HepG2 (cell line): ENCODE results near the gene SMTNL1. TPM values are rescaled to one million over a fixed set of nuclear protein-coding genes. Genes with fewer than 3 reads are reported as not detected.

Source experiments
- CAMTA2 ChIP-seq: sonication (generic); formaldehyde crosslinking; IDR thresholded peaks from 2 replicates; pipeline ENCODE4 v1.4.0; 2020; ENCODE audit warnings: mild to moderate bottlenecking, missing genetic modification reagents, borderline replicate concordance
- CBX1 ChIP-seq: IDR thresholded peaks from one replicate; pipeline ENCODE4 v1.6.1; 2016; ENCODE audit warnings: antibody characterized with exemption, low read depth
- CREB3 ChIP-seq: sonication (generic); formaldehyde crosslinking; IDR thresholded peaks from 2 replicates; pipeline ENCODE4 v1.5.0; 2020; ENCODE audit warnings: missing genetic modification reagents
- CREM ChIP-seq, 2 experiments: sonication (generic) in 1 of 2; formaldehyde crosslinking in 1 of 2; IDR thresholded peaks; 2 replicates each; pipeline versions ENCODE4 v1.4.0 to v1.6.1; 2016 to 2020; ENCODE audit warnings: antibody characterized with exemption in 1 of 2, mild to moderate bottlenecking in 1 of 2, missing genetic modification reagents in 1 of 2
- DNMT3B ChIP-seq: conservative IDR thresholded peaks from 2 replicates; pipeline ENCODE4 v1.6.1; 2016; ENCODE audit warnings: missing biosample characterization, control low read depth
- EP300 ChIP-seq, 3 experiments: sonication (generic) in 1 of 3; formaldehyde crosslinking in 1 of 3; IDR thresholded peaks; 2 replicates each; pipeline versions ENCODE4 v1.5.1 to v1.6.1; 2011 to 2020; ENCODE audit warnings: low read depth in 2 of 3, low read length in 2 of 3, borderline replicate concordance in 1 of 3, improper control_type of control experiment in 1 of 3, mild to moderate bottlenecking in 1 of 3, missing genetic modification reagents in 1 of 3, moderate library complexity in 1 of 3
- ERF ChIP-seq: IDR thresholded peaks from 2 replicates; pipeline ENCODE4 v1.6.1; 2018; ENCODE audit warnings: missing biosample characterization, missing genetic modification reagents
- HMG20B ChIP-seq: conservative IDR thresholded peaks from 2 replicates; pipeline ENCODE4 v1.6.1; 2016; ENCODE audit warnings: missing genetic modification reagents, missing compliant biosample characterization
- MXD4 ChIP-seq: IDR thresholded peaks from 2 replicates; pipeline ENCODE4 v1.6.1; 2016; ENCODE audit warnings: mild to moderate bottlenecking, missing biosample characterization, missing genetic modification reagents
- NFIC ChIP-seq: IDR thresholded peaks from 2 replicates; pipeline ENCODE4 v1.6.1; 2012; ENCODE audit warnings: mild to moderate bottlenecking, low read length, inconsistent platforms
- NR2F1 ChIP-seq, 2 experiments: fragments of 450-650 bp in 1 of 2; formaldehyde crosslinking in 1 of 2; IDR thresholded peaks; 2 replicates each; pipeline versions ENCODE4 v1.5.0 to v1.6.1; 2016 to 2020; ENCODE audit warnings: mild to moderate bottlenecking in 1 of 2, missing compliant biosample characterization in 1 of 2, missing genetic modification reagents in 1 of 2, moderate library complexity in 1 of 2
- PHB2 ChIP-seq: fragments of 450-650 bp; IDR thresholded peaks from 2 replicates; pipeline ENCODE4 v1.6.1; 2018; ENCODE audit not compliant: partially characterized antibody
- POLR2A ChIP-seq, 2 experiments: IDR thresholded peaks; 2 replicates each; pipeline ENCODE4 v1.6.1; 2011; ENCODE audit warnings: low read depth in 2 of 2, low read length in 2 of 2, mild to moderate bottlenecking in 1 of 2, moderate library complexity in 1 of 2; ENCODE audit not compliant: insufficient read depth in 1 of 2
- RXRB ChIP-seq: IDR thresholded peaks from 2 replicates; pipeline ENCODE4 v1.6.1; 2016; ENCODE audit warnings: borderline replicate concordance, missing genetic modification reagents, missing compliant biosample characterization
- SOX13 ChIP-seq, 3 experiments: fragments of 450-650 bp in 1 of 3; sonication (generic) in 1 of 3; formaldehyde crosslinking in 1 of 3; IDR thresholded peaks in 2 of 3; conservative IDR thresholded peaks in 1 of 3; 2 replicates each; pipeline versions ENCODE4 v1.5.0 to v1.6.1; 2016 to 2020; ENCODE audit warnings: antibody characterized with exemption in 1 of 3, mild to moderate bottlenecking in 1 of 3, missing compliant biosample characterization in 1 of 3, missing genetic modification reagents in 1 of 3, moderate library complexity in 1 of 3
- TGIF2 ChIP-seq: IDR thresholded peaks from 2 replicates; pipeline ENCODE4 v1.6.1; 2016; ENCODE audit warnings: control low read depth, missing compliant biosample characterization
- TRIM24 ChIP-seq: sonication (generic); formaldehyde crosslinking; IDR thresholded peaks from 2 replicates; pipeline ENCODE4 v1.8.0; 2022; ENCODE audit warnings: mild to moderate bottlenecking, missing genetic modification reagents
- ZBTB21 ChIP-seq: sonication (generic); formaldehyde crosslinking; IDR thresholded peaks from 2 replicates; pipeline ENCODE4 v1.4.0; 2020; ENCODE audit warnings: missing genetic modification reagents
- ZBTB34 ChIP-seq: sonication (generic); formaldehyde crosslinking; IDR thresholded peaks from 2 replicates; pipeline ENCODE4 v1.8.0; 2022; ENCODE audit warnings: mild to moderate bottlenecking, missing genetic modification reagents
- ZNF501 ChIP-seq: sonication (generic); formaldehyde crosslinking; IDR thresholded peaks from 2 replicates; pipeline ENCODE4 v1.5.1; 2020; ENCODE audit warnings: mild to moderate bottlenecking, moderate library complexity, missing genetic modification reagents
- ZSCAN12 ChIP-seq: sonication (generic); formaldehyde crosslinking; IDR thresholded peaks from 2 replicates; pipeline ENCODE4 v1.9.0; 2021; ENCODE audit warnings: mild to moderate bottlenecking, missing genetic modification reagents
- polyA plus RNA-seq, 8 experiments: library from polyadenylated mRNA; depleted of rRNA in 3 of 8; stranded (reverse) in 7 of 8; unstranded in 1 of 8; fragments of >200 nt; fragmentation: Illumina TruSeq in 4 of 8; extraction: Trizol in 4 of 8; gene quantifications; 2 replicates each; pipeline versions ENCODE4 v1.2.1 to v1.2.3, GENCODE V29; 2011 to 2016; ENCODE audit warnings: low read depth in 4 of 8, missing spikeins in 1 of 8, mixed read lengths in 1 of 8; ENCODE audit not compliant: insufficient read depth in 1 of 8
- total RNA-seq, 5 experiments: library from RNA; depleted of rRNA; stranded (reverse); fragments of >200 nt; fragmentation: Illumina TruSeq; extraction: Trizol; gene quantifications; 2 replicates each; pipeline ENCODE4 v1.2.3, GENCODE V29; 2016; ENCODE audit warnings: low read depth in 1 of 5
- TF ChIP-seq, protein P1 (sequence below): sonication (generic); formaldehyde crosslinking; IDR thresholded peaks from 2 replicates; pipeline ENCODE4 v1.4.0; 2020; ENCODE audit warnings: mild to moderate bottlenecking, missing genetic modification reagents

SMTNL1 gene
- total and polyA plus RNA-seq, 2 of the 13 experiments (the other 11 are each of a cell fraction or from before 2014, with no cell fraction given), result 0.04 TPM; not detected in 1

GRCh38 chr11:57530596-57531507 is 6.5 kb upstream of the SMTNL1 start, which contains the start of gene TIMM10 (continued):
- TF ChIP-seq ERF (CRISPR knock-in tag) (peak; percentile 81), MXD4 (peak; percentile 99), ZNF501 (CRISPR knock-in tag) (peak; percentile 89), DNMT3B (CRISPR knock-in tag) (peak; percentile 57; the same call in 1 of the 2 replicates), CBX1 (peak; percentile 22), CAMTA2 (CRISPR knock-in tag) (no peak), NFIC (no peak), ZBTB34 (peak; percentile 22; the same call in 1 of the 2 replicates), ZSCAN12 (CRISPR knock-in tag) (no peak), EP300 (IDR thresholded peaks at IDR 0.05; ENCODE audit: low read depth in 2 of 2, low read length in 2 of 2) (peak in 1 of 2 experiments; percentile 21; a peak in 2 of 4 replicates), EP300 (CRISPR knock-in tag; IDR thresholded peaks at IDR 0.05; ENCODE audit: borderline replicate concordance) (no peak; the same call in 1 of the 2 replicates), POLR2A (IDR thresholded peaks at IDR 0.05; ENCODE audit: insufficient read depth in 1 of 2, low read depth in 2 of 2, low read length in 2 of 2) (peak; percentile 64 to 70), HMG20B (CRISPR knock-in tag) (0 out of 2 replicates have a peak, but pooled peaks have one; percentile 55), PHB2 (no peak), CREB3 (CRISPR knock-in tag) (no peak; the same call in 1 of the 2 replicates), SOX13 (IDR thresholded peaks at IDR 0.05) (no peak; the same call in 1 of the 2 replicates), SOX13 (CRISPR knock-in tag; conservative IDR thresholded peaks at IDR 0.05 in 1 of 2, IDR thresholded peaks at IDR 0.05 in 1 of 2) (peak in 1 of 2 experiments; percentile 43; a peak in 2 of 4 replicates), ZBTB21 (CRISPR knock-in tag) (no peak), CREM (IDR thresholded peaks at IDR 0.05) (peak; percentile 85), CREM (CRISPR knock-in tag; IDR thresholded peaks at IDR 0.05) (no peak), RXRB (CRISPR knock-in tag) (peak; percentile 58; the same call in 1 of the 2 replicates), TRIM24 (CRISPR knock-in tag) (no peak), TGIF2 (peak; percentile 85; the same call in 1 of the 2 replicates), NR2F1 (CRISPR knock-in tag; IDR thresholded peaks at IDR 0.05) (0 out of 4 replicates have a peak, but pooled peaks of 1 of the 2 experiments have one; percentile 7)
- TF ChIP-seq, protein P1, sequence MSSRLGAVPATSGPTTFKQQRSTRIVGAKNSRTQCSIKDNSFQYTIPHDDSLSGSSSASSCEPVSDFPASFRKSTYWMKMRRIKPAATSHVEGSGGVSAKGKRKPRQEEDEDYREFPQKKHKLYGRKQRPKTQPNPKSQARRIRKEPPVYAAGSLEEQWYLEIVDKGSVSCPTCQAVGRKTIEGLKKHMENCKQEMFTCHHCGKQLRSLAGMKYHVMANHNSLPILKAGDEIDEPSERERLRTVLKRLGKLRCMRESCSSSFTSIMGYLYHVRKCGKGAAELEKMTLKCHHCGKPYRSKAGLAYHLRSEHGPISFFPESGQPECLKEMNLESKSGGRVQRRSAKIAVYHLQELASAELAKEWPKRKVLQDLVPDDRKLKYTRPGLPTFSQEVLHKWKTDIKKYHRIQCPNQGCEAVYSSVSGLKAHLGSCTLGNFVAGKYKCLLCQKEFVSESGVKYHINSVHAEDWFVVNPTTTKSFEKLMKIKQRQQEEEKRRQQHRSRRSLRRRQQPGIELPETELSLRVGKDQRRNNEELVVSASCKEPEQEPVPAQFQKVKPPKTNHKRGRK (CRISPR knock-in tag), result no peak
